ENCODE results near the gene OSBPL7.

Gene OSBPL7

DNA sequence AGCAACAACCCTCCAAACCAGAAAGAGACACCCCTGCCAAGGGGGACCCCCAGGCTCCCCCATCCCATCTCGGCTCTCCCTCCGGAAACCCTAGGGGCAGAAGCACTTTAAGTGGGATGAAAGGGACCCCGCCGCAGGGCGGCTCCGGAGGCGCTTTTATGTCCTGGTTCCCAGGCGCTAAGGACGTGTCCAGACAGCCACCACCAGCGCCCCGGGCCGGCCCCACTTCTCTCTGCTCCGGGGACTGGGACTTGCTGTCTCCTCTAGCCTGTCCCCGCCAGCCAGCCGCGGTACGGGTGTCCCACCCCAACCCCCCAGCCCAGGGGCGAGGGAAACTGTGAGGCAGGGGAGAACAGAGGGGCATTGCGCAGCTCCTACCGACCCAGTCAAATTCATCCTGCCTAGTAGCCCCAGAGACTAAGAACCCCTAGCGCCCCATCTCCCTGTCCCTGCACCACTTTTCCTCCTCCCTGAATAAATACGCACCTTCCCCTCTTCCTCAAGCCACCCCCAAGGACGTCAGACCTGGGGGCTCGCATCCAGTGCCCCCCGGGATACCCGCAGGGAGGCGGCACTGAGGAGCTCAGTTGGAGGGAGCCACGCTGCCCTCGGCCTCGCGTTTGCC lies 25.2 kb upstream of the OSBPL7 start:
- FAIRE-seq = no peak

- no peak for FAIRE-seq
Measured at GRCh38 chr17:47845716-47846075, 24.1 kb upstream of the OSBPL7 start.

- FAIRE-seq = no peak
Measured at GRCh38 chr17:47844814-47845715, 23.5 kb upstream of the OSBPL7 start.

GRCh38 chr17:47844227-47844626 lies 22.6 kb upstream of the OSBPL7 start:
- FAIRE-seq = no peak

DNA sequence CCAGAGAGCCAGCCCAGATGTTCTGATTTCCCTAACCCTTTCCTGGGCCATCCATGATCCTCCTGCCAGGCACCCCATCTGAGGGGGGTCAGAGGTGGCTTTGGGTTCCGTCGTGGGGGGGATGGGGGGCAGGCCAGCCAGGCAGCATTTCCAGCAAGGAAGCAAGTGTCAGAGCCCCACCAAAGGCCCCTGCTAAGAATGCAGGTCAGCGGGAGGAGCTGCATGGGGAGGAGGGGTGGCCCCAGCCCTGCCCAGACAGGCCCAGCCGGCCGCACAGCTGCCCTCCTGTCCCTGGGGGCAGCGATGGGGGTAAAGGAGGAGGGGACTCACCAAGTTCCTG lies 21.8 kb upstream of the OSBPL7 start:
- no peak for FAIRE-seq

GRCh38 chr17:47841488-47842291 lies 20.1 kb upstream of the OSBPL7 start:
- no peak for FAIRE-seq

DNA sequence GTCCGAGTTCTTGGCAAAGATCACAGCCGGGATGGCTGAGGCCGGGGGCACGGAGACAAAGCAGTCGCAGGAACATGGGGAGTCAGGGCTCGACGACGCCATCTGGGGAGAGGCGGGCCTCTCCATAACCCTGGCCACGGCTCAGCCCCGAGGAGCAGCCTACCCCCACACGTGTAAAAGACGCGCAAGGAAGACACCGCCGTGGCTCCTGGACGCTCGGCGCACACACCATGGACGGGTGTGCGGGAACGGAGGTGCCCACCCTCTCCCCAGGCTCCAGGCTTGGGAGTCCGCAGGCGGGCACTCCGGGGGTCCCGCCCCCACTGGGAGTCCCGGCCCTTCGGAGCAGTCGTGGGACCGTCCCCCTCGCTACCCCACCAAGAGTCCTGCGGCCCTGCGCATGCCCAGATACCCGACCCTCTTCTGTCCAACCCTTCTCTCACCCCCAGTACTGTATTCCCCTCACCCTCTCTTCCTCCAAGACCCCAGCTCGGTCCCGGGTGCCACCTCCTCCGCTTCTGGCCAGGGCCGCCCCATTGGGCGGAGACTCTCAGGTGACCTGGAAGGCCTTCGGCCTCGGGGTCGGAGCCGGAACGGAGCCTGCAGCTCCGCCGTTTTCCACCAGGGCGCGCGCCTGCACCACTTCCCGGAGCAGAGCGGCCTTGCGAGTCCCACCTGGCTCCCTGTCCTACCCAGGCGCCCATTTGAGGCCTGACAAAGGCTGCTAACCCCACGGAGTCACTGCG lies 19.3 kb upstream of the OSBPL7 start, which contains the start of gene SCRN2:
TSS of gene SCRN2 (minus strand) at position 532 of the 746 bp plus-strand sequence. CDS start at position 102, 430 bp downstream.
- no peak for FAIRE-seq

DNA sequence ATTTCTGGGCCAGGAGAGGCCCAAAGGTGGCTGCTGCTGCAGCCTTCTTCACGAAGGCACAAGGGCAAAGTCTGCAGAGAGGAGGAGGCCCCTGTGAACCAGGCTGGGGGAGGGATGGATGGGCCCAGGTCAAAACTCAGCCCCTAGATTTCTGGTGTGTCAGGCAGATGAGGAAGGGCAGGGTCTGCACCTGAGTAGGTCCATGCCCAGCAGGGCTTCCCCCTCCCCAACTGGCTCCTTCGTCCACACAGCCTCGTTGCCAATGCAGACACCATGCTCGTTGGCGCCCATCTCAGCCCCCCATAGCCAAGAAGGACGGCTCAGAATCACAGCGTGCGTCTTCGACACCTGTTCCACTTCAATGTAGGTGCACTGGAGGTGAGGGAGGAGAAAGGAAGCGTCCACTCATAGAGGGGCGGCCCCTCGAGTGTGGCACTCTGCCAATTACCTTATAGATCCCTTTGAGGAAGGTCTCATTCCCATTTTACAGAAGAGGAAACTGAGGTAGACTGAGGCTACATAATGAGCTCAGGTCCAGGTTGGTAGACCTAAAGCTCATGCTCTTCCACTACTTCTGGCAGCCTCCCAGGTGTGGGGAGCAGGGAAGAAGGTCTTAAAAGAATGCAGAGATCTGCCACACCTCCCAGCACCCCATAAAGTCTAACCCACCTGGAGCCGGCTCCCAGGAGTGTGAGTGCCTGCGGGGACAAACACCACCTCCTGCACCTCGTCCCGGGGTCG lies 18.6 kb upstream of the OSBPL7 start:
- FAIRE-seq = no peak

GRCh38 chr17:47839071-47839470 lies 17.5 kb upstream of the OSBPL7 start:
- no peak for FAIRE-seq

GRCh38 chr17:47838636-47839035 lies 17.0 kb upstream of the OSBPL7 start:
- FAIRE-seq = no peak

DNA sequence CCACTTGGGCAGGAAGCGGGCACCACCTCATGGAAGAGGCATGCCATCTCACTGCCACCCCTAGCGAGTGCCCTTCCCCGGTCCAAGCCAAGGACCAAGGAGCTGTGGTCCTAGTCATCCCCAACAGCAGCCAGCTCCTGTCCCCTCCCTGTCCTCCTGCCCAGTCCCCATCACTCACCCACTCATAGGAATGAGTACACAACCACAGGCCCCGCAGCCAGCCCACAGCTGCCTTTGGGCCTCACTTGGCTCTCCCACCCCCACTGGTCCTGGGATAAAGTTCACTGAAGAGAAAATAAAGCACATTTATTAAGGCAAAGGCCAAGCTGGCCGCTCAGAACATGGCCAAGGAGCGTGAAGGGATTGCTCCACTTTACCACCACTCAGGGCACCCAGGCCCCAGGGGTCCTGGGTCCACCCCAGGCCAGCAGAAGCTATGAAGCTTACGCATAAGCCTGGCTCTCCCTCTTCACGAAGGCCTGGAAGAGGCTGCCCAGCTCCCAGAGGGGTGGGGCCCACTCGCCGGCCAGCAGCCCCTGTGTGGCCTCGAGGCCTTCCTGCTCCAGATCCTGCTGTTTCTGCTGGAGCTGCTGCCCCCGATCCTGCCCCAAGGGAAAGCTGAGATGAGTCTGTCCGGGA lies 15.9 kb upstream of the OSBPL7 start:
- FAIRE-seq = no peak

DNA sequence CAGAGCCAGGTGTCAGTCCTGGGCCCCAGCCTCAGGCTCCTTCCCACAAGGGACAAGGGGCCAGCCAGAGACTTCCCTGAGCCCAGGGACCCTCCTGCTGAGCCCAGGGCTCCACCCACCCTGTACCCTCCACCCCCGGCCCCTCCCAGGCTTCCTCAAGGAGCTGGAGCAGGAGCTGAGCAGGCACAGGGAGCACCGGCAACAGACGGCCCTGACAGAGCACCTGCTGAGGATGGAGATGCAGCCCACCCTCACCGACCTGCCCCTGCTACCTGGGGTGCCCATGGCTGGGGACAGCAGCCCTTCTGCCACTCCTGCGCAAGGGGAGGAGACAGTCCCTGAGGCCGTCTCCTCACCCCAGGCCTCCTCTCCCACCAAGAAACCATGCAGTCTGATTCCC lies 15.0 kb upstream of the OSBPL7 start:
- no peak for FAIRE-seq

GRCh38 chr17:47834756-47835155 lies 13.2 kb upstream of the OSBPL7 start:
- FAIRE-seq = no peak

DNA sequence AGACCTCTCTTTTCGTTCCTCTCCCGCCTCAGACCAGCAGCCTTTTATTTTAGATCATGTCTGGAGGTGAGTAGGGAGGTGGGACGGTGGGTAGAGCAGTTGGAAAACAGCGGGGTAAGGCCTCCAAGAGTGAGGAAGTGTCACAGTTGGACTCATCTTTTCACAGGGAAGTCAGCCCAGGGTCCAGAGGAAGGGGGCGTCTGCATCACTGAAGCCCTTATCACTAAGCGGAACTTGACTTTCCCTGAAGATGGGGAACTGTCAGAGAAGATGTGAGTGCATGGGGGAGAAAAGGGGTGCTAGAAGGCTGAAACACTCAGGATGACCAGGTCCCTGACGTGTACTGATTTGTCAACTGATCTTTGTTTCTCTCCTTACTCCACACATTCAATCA lies 10.3 kb upstream of the OSBPL7 start:
- no peak for FAIRE-seq

- no peak for FAIRE-seq
Measured at GRCh38 chr17:47831003-47831933, 9.7 kb upstream of the OSBPL7 start, which contains the start of the genes LRRC46 and MRPL10. TSS of gene LRRC46 (plus strand) at chr17:47831670. CDS start at chr17:47831990, 320 bp downstream. TSS of gene MRPL10 (minus strand) at chr17:47831541. CDS start at chr17:47831511, 30 bp downstream.

DNA sequence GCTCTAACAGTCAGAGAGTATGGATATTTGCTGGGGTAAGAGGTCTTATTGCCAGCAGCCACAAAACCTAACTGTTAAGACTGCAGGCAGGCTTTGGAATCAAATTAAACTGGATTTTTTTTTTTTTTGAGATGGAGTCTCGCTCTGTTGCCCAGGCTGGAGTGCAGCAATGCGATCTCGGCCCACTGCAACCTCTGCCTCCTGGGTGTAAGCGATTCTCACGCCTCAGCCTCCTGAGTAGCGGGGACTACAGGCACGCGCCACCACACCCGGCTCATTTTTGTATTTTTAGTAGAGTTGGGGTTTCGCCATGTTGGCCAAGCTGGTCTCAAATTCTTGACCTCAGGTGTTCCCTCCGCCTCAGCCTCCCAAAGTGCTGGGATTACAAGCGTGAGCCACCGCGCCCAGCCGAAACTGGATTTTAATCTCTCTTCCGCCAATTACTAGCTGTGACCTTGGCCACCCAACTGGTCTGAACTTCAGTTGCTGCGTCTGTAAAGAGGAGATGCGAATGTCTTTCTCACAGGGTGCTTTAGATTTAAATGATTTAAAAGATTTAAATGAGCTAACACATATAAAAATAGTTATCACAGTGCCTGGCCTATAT lies 8.9 kb upstream of the OSBPL7 start:
- FAIRE-seq = no peak

DNA sequence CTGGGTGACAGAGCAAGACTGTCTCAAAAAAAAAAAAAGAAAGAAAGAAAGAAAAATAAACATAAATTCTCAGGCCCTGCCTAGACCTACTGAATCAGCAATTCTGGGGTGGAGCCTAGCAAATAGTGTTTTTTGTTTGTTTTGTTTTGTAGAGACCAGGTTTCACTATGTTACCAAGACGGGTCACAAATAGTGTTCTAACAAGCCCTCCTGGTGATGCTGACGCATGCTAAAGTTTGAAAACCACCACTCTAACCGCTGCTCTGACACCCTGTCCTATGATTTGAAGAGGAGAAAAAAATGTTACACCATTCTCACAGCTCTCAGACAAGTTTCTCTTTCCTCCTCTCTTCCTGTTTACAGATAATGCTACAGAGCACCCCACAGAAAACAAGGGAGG lies 8.3 kb upstream of the OSBPL7 start:
- FAIRE-seq = no peak

DNA sequence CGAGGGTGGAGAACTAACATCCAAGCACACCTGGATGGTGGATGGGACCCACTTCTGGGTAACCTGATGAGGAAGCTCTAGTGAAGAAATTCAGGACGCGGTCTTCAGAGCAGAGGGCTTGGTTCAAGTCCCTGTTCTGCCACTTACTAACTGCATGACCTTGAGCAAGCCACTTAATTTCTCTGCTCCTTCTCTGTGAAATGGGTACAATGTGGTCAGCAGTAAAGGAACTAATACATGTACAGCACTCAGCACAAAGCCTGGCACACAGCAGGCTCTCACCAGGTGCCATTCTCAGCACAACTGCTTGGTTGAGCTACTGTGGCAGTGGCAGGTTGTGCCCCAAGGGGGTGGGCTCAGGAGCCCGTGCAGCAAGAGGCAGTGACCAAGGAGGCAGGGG lies 1.9 kb upstream of the OSBPL7 start:
- FAIRE-seq = no peak

DNA sequence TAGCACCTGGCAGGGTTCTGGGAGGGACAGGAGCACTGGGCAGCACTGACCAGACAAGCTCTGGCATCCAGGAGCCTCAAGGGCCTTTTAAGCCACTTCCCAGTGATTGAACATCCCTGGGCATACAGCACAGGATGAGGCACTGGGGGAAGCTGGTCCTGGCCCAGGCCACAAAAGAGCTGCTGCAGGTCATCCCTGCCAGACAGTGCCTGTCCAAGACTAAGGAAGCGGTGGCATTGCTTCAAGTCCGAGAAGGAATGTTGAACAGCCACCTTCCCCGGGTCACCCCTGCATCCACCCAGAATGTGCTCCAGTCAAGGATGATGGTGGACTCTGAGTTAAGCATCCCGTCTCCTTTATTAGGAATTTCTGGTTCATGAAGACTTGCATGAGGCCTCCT lies 1.2 kb upstream of the OSBPL7 start:
- no peak for FAIRE-seq

GRCh38 chr17:47821031-47821423 lies 567 bp downstream of the OSBPL7 start:
- no peak for FAIRE-seq

Measured in colon (tissue), 2 donors.